Measurements from ENCODE around the gene CYB5R2.

The CYB5R2 gene

DNA sequence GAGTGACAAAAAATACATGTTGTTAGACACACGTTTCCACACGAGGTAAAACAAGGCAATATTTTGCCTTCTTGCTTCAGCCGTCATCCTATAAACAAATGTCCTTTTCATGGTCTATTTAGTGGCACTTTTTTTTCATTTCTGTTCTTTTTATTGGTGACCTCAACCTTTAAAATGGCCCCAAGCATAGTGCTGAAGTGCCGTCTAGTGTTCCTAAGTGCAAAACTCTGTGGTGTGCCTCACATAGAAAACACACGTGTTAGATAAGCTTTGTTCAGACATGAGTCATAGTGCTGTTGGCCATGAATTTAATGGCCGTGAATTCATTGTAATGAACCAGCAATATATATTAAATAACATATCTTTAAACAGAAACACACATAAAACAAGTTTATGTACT is 17.3 kb upstream of the CYB5R2 start:
- Histone ChIP-seq H3K4me3 (ENCODE audit: insufficient read depth in 1 of 2, low read depth in 1 of 2, low read length in 2 of 2) (no peak overlapping the region), H2AFZ (ENCODE audit: low read depth, low read length) (no peak overlapping the region), H4K91ac (ENCODE audit: low read length) (no peak overlapping the region), H3K9ac (ENCODE audit: low read length) (no peak overlapping the region), H2BK120ac (ENCODE audit: low read depth, low read length) (no peak overlapping the region), H3K4me2 (ENCODE audit: low read length, poor library complexity, severe bottlenecking) (no peak overlapping the region), H2BK12ac (ENCODE audit: low read length in 2 of 2) (no peak overlapping the region), H2AK5ac (ENCODE audit: low read length, severe bottlenecking) (no peak overlapping the region), H3K79me1 (replicated peaks; ENCODE audit: low read length, poor library complexity, severe bottlenecking) (no peaks in the 10 kb centered on the region), H3K9me3 (ENCODE audit: control insufficient read depth, low read length) (no peaks in the 10 kb centered on the region), H3K36me3 (ENCODE audit: control insufficient read depth in 1 of 2, insufficient read depth in 2 of 2, low read depth in 1 of 2, low read length in 2 of 2) (no peaks in the 10 kb centered on the region), H3K4ac (ENCODE audit: low read depth in 1 of 2, low read length in 2 of 2) (no peak overlapping the region), H3K23ac (ENCODE audit: low read length in 2 of 2) (no peak overlapping the region), H4K8ac (ENCODE audit: low read length) (no peak overlapping the region), H3K27me3 (ENCODE audit: control insufficient read depth in 1 of 2, insufficient read depth in 1 of 2, low read length in 2 of 2) (peaks cover 20 to 33% of the 10 kb centered on the region in 2 experiments), H3K18ac (ENCODE audit: low read depth in 1 of 2, low read length in 2 of 2) (no peak overlapping the region), H3K27ac (ENCODE audit: low read length, poor library complexity, severe bottlenecking) (no peak overlapping the region), H2BK15ac (ENCODE audit: low read depth, poor library complexity, severe bottlenecking) (no peak overlapping the region), H3K4me1 (ENCODE audit: control insufficient read depth, insufficient read depth, low read depth, low read length) (no peaks in the 10 kb centered on the region), H3K14ac (ENCODE audit: low read length in 2 of 2) (no peak overlapping the region), H2BK5ac (ENCODE audit: low read depth, low read length, poor library complexity, severe bottlenecking) (no peak overlapping the region)
- 87% methylated on average over 4 of the region's 6 CpGs for WGBS
- DNase-seq: no peak

DNA sequence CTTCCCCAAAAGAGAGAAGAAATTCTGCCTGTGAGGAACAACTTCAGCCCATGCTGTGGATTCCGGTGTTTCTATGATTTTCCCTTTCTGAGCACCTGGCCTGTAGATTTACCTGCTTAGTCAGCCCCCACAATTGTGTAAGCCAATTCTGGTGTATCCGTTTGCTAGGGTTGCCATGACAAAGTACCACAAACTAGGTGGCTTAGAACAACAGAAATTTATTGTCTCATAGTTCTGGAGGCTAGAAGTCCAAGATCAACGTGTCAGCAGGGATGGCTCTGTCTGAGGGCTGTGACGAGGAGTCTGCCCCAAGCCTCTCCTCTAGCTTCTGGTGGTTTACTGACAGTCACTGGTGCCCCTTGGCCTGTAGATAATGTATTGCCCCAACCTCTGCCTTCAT is 15.9 kb upstream of the CYB5R2 start:
- no peak overlapping the region for H2AK5ac ChIP-seq (ENCODE audit: low read length, severe bottlenecking)
- H3K4me3 ChIP-seq (ENCODE audit: insufficient read depth in 1 of 2, low read depth in 1 of 2, low read length in 2 of 2): no peak overlapping the region
- no peak overlapping the region for H2BK15ac ChIP-seq (ENCODE audit: low read depth, poor library complexity, severe bottlenecking)
- no peak overlapping the region for H2BK5ac ChIP-seq (ENCODE audit: low read depth, low read length, poor library complexity, severe bottlenecking)
- no peak overlapping the region for H2BK120ac ChIP-seq (ENCODE audit: low read depth, low read length)
- H3K9ac ChIP-seq (ENCODE audit: low read length): no peak overlapping the region
- no peak for DNase-seq
- H3K14ac ChIP-seq (ENCODE audit: low read length in 2 of 2): no peak overlapping the region
- peaks cover 24 to 33% of the 10 kb centered on the region in 2 experiments for H3K27me3 ChIP-seq (ENCODE audit: control insufficient read depth in 1 of 2, insufficient read depth in 1 of 2, low read length in 2 of 2)
- 62% methylated on average over 4 of the region's 4 CpGs for WGBS
- no peaks in the 10 kb centered on the region for H3K9me3 ChIP-seq (ENCODE audit: control insufficient read depth, low read length)
- H3K27ac ChIP-seq (ENCODE audit: low read length, poor library complexity, severe bottlenecking): no peak overlapping the region
- H2BK12ac ChIP-seq (ENCODE audit: low read length in 2 of 2): no peak overlapping the region
- H3K4me2 ChIP-seq (ENCODE audit: low read length, poor library complexity, severe bottlenecking): no peak overlapping the region
- H3K4ac ChIP-seq (ENCODE audit: low read depth in 1 of 2, low read length in 2 of 2): no peak overlapping the region
- H3K36me3 ChIP-seq (ENCODE audit: control insufficient read depth in 1 of 2, insufficient read depth in 2 of 2, low read depth in 1 of 2, low read length in 2 of 2): no peaks in the 10 kb centered on the region
- no peak overlapping the region for H4K8ac ChIP-seq (ENCODE audit: low read length)
- H3K23ac ChIP-seq (ENCODE audit: low read length in 2 of 2): no peak overlapping the region
- H2AFZ ChIP-seq (ENCODE audit: low read depth, low read length): no peak overlapping the region
- no peaks in the 10 kb centered on the region for H3K79me1 ChIP-seq (replicated peaks; ENCODE audit: low read length, poor library complexity, severe bottlenecking)
- no peak overlapping the region for H3K18ac ChIP-seq (ENCODE audit: low read depth in 1 of 2, low read length in 2 of 2)
- H3K4me1 ChIP-seq (ENCODE audit: control insufficient read depth, insufficient read depth, low read depth, low read length): no peaks in the 10 kb centered on the region
- H4K91ac ChIP-seq (ENCODE audit: low read length): no peak overlapping the region

DNA sequence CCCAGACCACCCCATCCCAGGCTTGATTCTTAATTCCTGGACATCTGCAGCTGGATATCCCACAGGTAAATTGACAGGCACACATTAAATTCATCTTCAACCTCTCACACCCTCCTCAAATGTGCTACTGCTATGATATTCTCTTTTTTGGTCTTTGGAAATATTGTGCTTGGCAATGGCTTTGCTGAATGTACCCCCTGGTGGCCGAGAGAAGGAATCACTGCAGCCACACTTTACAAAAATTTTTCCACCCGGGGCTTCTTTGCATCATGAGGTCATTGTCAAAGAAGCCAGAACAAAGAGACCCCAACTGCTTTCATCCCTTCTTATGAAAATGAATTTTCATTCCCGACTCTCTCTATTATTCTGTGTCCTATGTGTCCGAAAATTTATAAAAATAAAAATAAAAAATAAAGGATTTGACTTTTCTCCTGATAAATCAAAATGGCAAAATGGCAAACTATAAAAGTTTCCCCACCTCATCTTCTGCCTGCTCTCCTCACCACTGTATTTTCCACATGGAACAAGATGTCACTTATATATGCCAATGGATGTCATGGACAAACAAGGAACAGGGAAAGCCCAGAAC is 15.0 kb upstream of the CYB5R2 start:
- Histone ChIP-seq H3K4ac (ENCODE audit: low read depth in 1 of 2, low read length in 2 of 2) (no peak overlapping the region), H3K14ac (ENCODE audit: low read length in 2 of 2) (no peak overlapping the region), H3K27me3 (ENCODE audit: control insufficient read depth in 1 of 2, insufficient read depth in 1 of 2, low read length in 2 of 2) (peaks cover 20 to 24% of the 10 kb centered on the region in 2 experiments), H3K79me1 (replicated peaks; ENCODE audit: low read length, poor library complexity, severe bottlenecking) (no peaks in the 10 kb centered on the region), H3K9me3 (ENCODE audit: control insufficient read depth, low read length) (no peaks in the 10 kb centered on the region), H3K18ac (ENCODE audit: low read depth in 1 of 2, low read length in 2 of 2) (no peak overlapping the region), H4K8ac (ENCODE audit: low read length) (no peak overlapping the region), H2BK15ac (ENCODE audit: low read depth, poor library complexity, severe bottlenecking) (no peak overlapping the region), H2BK120ac (ENCODE audit: low read depth, low read length) (no peak overlapping the region), H3K4me2 (ENCODE audit: low read length, poor library complexity, severe bottlenecking) (no peak overlapping the region), H3K9ac (ENCODE audit: low read length) (no peak overlapping the region), H3K23ac (ENCODE audit: low read length in 2 of 2) (no peak overlapping the region), H3K4me3 (ENCODE audit: insufficient read depth in 1 of 2, low read depth in 1 of 2, low read length in 2 of 2) (no peak overlapping the region), H2BK5ac (ENCODE audit: low read depth, low read length, poor library complexity, severe bottlenecking) (no peak overlapping the region), H2BK12ac (ENCODE audit: low read length in 2 of 2) (no peak overlapping the region), H2AFZ (ENCODE audit: low read depth, low read length) (no peak overlapping the region), H3K4me1 (ENCODE audit: control insufficient read depth, insufficient read depth, low read depth, low read length) (no peaks in the 10 kb centered on the region), H3K27ac (ENCODE audit: low read length, poor library complexity, severe bottlenecking) (no peak overlapping the region), H2AK5ac (ENCODE audit: low read length, severe bottlenecking) (no peak overlapping the region), H3K36me3 (ENCODE audit: control insufficient read depth in 1 of 2, insufficient read depth in 2 of 2, low read depth in 1 of 2, low read length in 2 of 2) (no peaks in the 10 kb centered on the region), H4K91ac (ENCODE audit: low read length) (no peak overlapping the region)
- peak; percentile 51 for DNase-seq
- 0% methylated on average over 2 of the region's 4 CpGs for WGBS

DNA sequence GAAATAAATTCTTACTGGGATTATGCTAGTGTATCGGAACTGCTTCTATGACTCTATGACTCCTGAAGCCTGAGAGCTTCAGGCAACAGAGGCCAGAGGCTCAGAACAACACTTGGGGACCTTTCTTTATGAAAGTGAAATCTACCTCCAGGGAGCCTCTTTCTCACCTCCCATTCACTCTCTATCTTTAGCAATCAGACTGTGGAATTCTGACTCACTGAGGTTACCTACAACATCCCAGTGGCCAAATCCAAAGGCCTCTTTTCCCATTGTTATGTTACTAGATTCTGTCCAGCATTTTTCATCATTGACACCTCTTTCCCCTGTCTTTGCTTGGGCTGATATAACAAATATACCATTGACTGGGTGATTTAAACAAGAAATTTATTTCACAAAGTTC is 14.1 kb upstream of the CYB5R2 start:
- Histone ChIP-seq H4K8ac (ENCODE audit: low read length) (no peak overlapping the region), H3K14ac (ENCODE audit: low read length in 2 of 2) (no peak overlapping the region), H3K4me2 (ENCODE audit: low read length, poor library complexity, severe bottlenecking) (no peak overlapping the region), H3K27ac (ENCODE audit: low read length, poor library complexity, severe bottlenecking) (no peak overlapping the region), H2AK5ac (ENCODE audit: low read length, severe bottlenecking) (no peak overlapping the region), H3K9me3 (ENCODE audit: control insufficient read depth, low read length) (no peaks in the 10 kb centered on the region), H3K4ac (ENCODE audit: low read depth in 1 of 2, low read length in 2 of 2) (no peak overlapping the region), H3K9ac (ENCODE audit: low read length) (no peak overlapping the region), H3K36me3 (ENCODE audit: control insufficient read depth in 1 of 2, insufficient read depth in 2 of 2, low read depth in 1 of 2, low read length in 2 of 2) (no peaks in the 10 kb centered on the region), H2AFZ (ENCODE audit: low read depth, low read length) (no peak overlapping the region), H3K18ac (ENCODE audit: low read depth in 1 of 2, low read length in 2 of 2) (no peak overlapping the region), H3K4me1 (ENCODE audit: control insufficient read depth, insufficient read depth, low read depth, low read length) (no peaks in the 10 kb centered on the region), H3K27me3 (ENCODE audit: control insufficient read depth in 1 of 2, insufficient read depth in 1 of 2, low read length in 2 of 2) (peaks cover 14 to 25% of the 10 kb centered on the region in 2 experiments), H3K79me1 (replicated peaks; ENCODE audit: low read length, poor library complexity, severe bottlenecking) (no peaks in the 10 kb centered on the region), H2BK15ac (ENCODE audit: low read depth, poor library complexity, severe bottlenecking) (no peak overlapping the region), H3K23ac (ENCODE audit: low read length in 2 of 2) (no peak overlapping the region), H4K91ac (ENCODE audit: low read length) (no peak overlapping the region), H2BK120ac (ENCODE audit: low read depth, low read length) (no peak overlapping the region), H3K4me3 (ENCODE audit: insufficient read depth in 1 of 2, low read depth in 1 of 2, low read length in 2 of 2) (no peak overlapping the region), H2BK5ac (ENCODE audit: low read depth, low read length, poor library complexity, severe bottlenecking) (no peak overlapping the region), H2BK12ac (ENCODE audit: low read length in 2 of 2) (no peak overlapping the region)
- no peak for DNase-seq
- WGBS: 90% methylated on average over 1 of the region's 1 CpG

Data from mesenchymal stem cell (in vitro differentiated cells and primary cell).